AG20443 (cell line): ENCODE results near the gene ANAPC2.
A peak's percentile ranks its signal among the peaks of the same experiment; 100 is the strongest.

Source experiments
- DNase-seq: peaks from one replicate; pipeline ENCODE4 v3.0.0; 2012; ENCODE audit warnings: low spot score, mixed read lengths

ANAPC2 gene

GRCh38 chr9:137214620-137215019 lies 26.3 kb upstream of the ANAPC2 start:
- DNase-seq, result no peak

DNA sequence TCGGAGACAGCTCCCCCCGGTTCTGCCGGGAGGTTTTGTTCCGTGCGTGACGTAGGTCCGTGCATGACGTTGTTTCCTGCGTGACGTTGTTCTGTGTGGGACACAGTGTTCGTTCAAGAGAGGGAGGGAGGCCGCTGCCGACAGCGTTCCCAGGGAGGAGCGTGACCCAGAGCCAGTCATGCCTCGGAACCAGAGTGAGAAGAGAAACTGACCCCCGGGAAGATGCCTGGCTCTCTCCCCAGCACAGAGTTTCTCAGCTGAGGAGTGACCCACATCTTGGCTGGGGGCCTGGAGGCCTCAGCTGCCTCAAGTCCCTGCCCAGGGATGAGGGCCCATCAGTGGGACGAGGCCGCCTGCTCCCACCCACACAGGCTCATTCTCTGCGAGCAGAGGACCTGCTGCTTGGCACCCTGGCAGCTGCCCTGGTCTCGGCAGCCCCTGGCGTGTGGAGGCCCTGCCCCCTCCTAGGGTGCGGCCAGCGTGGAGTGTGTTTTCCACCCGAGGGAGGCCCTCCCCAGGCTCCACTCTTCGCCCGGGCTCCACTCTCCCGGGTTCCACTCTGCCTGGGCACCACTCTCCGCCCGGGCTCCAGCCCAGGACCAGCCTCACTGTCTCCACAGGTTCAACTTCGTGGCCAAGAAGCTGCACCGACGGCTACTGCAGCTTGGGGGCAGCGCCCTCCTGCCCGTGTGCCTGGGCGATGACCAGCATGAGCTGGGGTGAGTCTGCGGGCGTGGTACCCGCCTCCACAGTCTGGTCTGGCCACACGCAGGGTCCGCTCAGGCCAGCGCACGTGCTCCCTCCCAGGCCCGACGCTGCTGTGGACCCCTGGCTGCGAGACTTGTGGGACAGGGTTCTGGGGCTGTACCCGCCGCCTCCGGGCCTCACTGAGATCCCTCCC lies 25.1 kb upstream of the ANAPC2 start:
- DNase-seq, result peak; percentile 18

- no peak for DNase-seq
Observed at GRCh38 chr9:137212520-137212919, 24.2 kb upstream of the ANAPC2 start.

DNA sequence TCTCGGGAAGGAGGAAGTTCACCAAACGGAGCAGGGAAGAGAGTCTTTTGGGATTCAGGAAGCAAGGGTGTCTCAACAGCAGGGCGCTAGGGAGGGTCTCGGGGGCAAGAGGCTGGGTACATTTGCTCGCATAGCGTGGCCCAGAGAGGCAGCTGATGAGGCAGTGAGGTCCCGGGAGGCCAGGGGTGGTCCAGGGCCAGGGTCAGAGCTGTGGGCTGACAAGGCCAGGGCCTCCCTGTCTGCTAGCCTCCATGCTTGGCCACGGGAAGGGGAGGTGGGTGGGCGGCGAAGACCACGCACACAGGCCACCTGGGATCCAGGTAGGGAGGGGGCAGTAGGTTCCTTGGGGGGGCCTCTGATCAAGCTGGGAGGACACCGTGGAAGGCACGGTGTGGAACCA lies 23.2 kb upstream of the ANAPC2 start:
- DNase-seq, result no peak

- no peak for DNase-seq
Observed at GRCh38 chr9:137206602-137207001, 18.2 kb upstream of the ANAPC2 start.

GRCh38 chr9:137205126-137206069 lies 17.0 kb upstream of the ANAPC2 start, which contains the start of the genes NDOR1 and TMEM203:
TSS of gene NDOR1 (plus strand) at chr9:137205700. CDS start at chr9:137205778, 78 bp downstream.
TSS of gene TMEM203 (minus strand) at chr9:137205648. CDS start at chr9:137205414, 234 bp downstream.
- peak; percentile 96 for DNase-seq

- no peak for DNase-seq
Observed at GRCh38 chr9:137204731-137205125, 16.4 kb upstream of the ANAPC2 start.

GRCh38 chr9:137202966-137203365 lies 14.6 kb upstream of the ANAPC2 start:
- no peak for DNase-seq

DNA sequence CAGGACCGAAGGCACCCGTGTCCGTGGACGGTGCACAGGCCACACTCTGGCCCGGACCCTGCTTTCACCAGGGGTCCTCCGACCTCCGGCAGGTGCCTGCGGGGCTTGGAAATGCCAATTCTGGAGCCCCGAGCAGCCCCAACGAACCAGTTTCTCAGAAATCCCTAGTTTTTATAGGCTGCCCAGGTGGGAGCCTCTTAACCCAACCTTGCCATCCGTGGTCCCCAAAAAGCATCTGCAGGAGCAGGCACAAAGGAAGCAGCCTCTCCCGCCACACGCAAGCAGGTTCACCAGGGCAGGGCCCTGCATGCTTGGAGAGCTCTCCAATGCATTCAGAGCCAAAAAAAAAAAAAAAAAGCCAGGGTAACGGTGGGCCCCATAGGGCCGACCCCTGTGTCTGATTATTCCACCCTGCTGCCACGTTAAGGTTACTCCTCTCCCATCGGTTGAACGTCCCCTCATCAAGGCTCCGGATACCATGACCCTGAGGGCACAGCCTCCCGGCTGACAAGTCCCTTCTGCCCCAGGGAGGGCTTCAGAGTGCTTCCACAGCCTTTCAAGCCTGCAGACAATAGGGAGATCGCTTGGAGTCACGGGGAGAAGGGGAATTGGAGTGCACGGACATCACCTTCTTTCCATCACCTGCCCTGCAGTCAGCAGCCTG lies 13.0 kb upstream of the ANAPC2 start:
- DNase-seq, result no peak

- DNase-seq, result peak; percentile 100
Observed at GRCh38 chr9:137200311-137201204, 12.2 kb upstream of the ANAPC2 start, which contains the start of gene TPRN. TSS of gene TPRN (minus strand) at chr9:137200741. CDS start at chr9:137200711, 30 bp downstream.

DNA sequence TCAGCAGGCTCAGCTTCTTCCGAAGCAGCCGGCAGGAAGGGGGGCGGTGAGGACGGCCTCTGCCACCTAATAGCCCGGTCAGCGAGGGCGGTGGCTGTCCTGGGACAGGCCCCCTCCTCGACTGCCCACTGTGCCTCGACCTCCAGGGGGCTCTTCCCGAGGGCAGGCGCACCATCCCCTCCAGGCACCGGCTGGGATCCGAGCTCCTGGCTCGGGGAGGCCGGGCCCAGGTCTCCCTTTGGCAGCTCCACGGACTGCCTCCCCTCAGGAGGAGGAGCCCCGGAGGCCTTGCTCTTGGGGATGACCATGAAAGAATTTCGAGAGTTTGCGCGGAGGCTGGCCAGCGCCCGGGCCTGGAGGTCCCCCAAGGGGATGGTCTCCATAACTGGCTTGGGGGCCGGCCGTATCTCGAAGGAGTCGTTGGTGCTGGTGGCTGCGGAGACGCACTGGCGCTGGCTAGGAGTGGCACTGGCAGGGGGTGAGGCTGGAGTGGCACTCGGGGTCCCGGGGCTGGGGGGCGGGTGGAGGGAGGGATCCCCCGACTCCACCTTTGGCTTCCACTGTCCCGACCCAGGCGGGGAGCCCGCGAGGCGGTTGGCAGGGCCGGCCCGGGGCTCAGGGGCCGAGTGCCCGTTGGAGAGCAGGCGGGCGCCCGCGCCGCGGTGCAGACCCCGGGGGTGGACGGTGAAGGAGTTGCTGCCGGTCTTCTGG lies 11.2 kb upstream of the ANAPC2 start:
- DNase-seq, result no peak

- no peak for DNase-seq
Observed at GRCh38 chr9:137198902-137199283, 10.5 kb upstream of the ANAPC2 start.

GRCh38 chr9:137198051-137198901 lies 9.9 kb upstream of the ANAPC2 start:
- DNase-seq, result no peak

DNA sequence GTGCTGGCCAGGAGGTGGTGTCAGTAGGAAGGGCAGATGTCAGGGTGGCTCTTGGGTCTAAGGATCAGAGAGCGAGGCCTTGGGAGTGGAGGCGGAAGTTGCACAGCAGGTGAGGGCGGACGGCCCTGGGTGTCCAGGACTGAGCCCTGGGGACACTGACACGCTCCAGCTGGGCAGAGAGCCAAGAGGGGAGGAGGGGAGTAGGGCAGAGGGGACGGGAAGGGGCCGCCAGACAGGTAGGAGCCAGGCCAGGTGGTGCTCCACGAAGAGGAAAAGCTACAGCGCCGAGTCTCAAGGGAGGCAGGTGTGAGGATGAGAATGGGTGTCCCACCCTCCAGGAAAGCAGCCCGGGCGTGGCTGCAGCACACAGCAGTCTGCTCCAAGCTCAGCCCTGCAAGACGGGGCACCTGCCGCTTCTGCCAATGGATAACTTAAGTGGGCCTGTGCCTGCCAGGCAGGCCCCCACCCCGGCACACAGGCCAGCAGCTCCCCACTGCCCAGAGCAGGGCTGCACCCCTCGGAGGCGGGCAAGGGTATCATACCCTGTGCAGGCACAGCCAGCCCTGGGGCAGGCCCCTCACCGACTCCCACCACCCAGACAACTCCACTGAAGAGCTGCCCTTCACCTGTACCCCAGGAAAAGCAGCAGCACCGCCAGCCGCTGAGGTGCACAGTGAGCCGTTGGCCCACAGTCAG lies 7.3 kb upstream of the ANAPC2 start:
- no peak for DNase-seq

GRCh38 chr9:137194909-137195308 lies 6.5 kb upstream of the ANAPC2 start:
- DNase-seq, result no peak

DNA sequence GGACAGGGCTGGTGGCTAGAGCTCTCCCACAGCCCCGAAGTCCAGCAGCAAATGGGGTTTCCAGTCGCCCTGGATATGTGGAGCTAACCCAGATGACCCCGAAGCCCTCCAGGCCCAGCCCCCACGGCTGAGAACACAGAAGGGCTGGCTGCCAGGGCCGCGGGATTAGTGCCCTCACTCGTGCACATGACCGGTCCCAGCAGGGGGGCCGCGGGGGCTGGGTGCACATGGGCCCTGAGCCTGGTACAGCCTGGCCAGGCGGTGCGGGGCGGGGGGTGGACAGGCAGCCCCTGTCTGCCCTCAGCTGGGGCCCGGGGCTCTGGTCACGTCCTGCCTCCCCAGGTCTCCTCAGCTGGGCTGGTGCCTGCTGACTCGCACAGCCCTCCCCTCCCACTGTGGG lies 6.0 kb upstream of the ANAPC2 start:
- DNase-seq, result no peak

DNA sequence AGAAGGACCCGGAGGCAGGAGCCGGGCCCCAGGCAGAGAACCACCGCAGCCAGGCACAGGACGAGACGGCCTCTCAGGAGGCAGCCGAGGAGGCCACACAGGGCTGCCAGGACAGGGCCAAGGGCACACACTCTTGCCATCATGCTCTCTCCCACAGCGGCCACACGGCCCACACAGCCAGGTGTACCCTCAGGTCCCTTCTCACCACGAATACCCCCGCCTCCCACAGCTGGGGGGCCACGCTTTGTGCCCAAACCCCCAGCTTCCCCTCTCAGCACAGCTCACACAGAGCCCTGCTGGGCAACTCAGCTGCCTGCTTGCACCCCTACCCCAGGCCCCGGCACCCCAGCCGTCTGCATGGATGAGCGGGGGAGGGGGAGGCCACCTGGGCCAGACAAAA lies 5.4 kb upstream of the ANAPC2 start:
- DNase-seq, result no peak

- DNase-seq, result no peak
Observed at GRCh38 chr9:137192859-137193258, 4.5 kb upstream of the ANAPC2 start.

DNA sequence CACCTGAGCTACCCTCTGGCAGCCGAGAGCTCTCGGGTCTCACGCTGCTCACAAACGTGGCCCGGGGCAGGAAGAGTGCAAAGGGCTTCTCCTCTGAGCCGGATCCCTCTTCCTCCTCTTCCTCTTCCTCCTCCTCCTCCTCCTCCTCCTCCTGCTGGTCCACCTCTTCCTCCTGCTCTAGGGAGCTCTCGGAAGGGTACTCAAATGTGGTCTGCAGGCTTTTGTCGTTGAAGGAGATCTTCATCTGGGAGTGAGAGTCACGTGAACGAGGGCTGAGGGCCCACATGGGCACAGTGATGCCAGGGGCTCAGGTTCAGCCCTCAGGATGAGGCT lies 4.1 kb upstream of the ANAPC2 start:
- DNase-seq, result no peak
